Subcutaneous abdominal adipose tissue (tissue), 5 donors: Measurements from ENCODE around the gene PSME3IP1.
A peak's percentile ranks its signal among the peaks of the same experiment; 100 is the strongest.

Source experiments
- H3K27ac ChIP-seq: one replicate; pipeline ENCODE4 v1.7.0; 2013; ENCODE audit warnings: low read depth, mild to moderate bottlenecking, inconsistent platforms, low read length, moderate library complexity
- H3K27me3 ChIP-seq, 5 donors: one replicate each; pipeline ENCODE4 v1.7.0; 2013; ENCODE audit warnings: low read length in 5 of 5, inconsistent platforms in 1 of 5; ENCODE audit not compliant: control insufficient read depth in 5 of 5, insufficient read depth in 4 of 5
- H3K36me3 ChIP-seq, 5 donors: one replicate each; pipeline ENCODE4 v1.7.0; 2013; ENCODE audit warnings: low read length in 5 of 5; ENCODE audit not compliant: control insufficient read depth in 5 of 5, insufficient read depth in 5 of 5
- H3K4me1 ChIP-seq, 5 donors: one replicate each; pipeline ENCODE4 v1.7.0; 2013; ENCODE audit warnings: low read length in 5 of 5, mild to moderate bottlenecking in 3 of 5, moderate library complexity in 1 of 5; ENCODE audit not compliant: control insufficient read depth in 5 of 5, insufficient read depth in 5 of 5
- H3K4me3 ChIP-seq, 5 donors: one replicate each; pipeline ENCODE4 v1.7.0; 2013; ENCODE audit warnings: low read length in 5 of 5, low read depth in 1 of 5
- H3K9ac ChIP-seq, 5 donors: one replicate each; pipeline ENCODE4 v1.7.0; 2013; ENCODE audit warnings: low read length in 5 of 5, mild to moderate bottlenecking in 4 of 5, moderate library complexity in 3 of 5
- H3K9me3 ChIP-seq, 5 donors: one replicate each; pipeline ENCODE4 v1.7.0; 2013; ENCODE audit warnings: low read length in 5 of 5; ENCODE audit not compliant: control insufficient read depth in 5 of 5
- donor health status: healthy.
- donor health status: healthy.
- donor health status: healthy.
- donor health status: healthy.
- donor health status: healthy.

The PSME3IP1 gene

DNA sequence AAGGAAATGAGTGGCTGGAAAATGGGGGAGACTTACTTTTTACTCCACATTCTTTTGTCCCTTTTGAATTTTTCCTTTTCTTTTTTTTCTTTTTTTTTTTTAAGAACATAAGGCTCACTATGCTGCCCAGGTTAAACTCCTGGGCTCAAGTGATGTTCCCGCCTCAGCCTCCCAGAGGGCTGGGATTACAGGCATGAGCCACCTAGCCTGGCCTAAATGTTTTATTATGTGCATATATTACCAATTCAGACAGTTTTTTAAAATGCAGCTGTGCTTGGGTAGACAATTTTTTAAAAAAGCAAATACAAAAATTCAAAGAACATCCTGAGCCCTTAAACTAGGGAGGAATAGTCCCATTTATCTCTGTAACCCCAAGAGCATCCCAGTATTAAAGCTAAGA is 28.3 kb downstream of the PSME3IP1 start:
- Histone ChIP-seq H3K27me3 (no peaks in the 10 kb centered on the region), H3K27ac (no peak overlapping the region), H3K9ac (no peak overlapping the region), H3K9me3 (no peaks in the 10 kb centered on the region), H3K4me1 (peaks cover 0 to 9% (median 2%) of the 10 kb centered on the region in 5 donors), H3K4me3 (no peak overlapping the region), H3K36me3 (peaks cover 19 to 50% (median 43%) of the 10 kb centered on the region in 5 donors)

- Histone ChIP-seq H3K4me1 (peaks cover under 1 to 19% (median 5%) of the 10 kb centered on the region in 5 donors), H3K9me3 (no peaks in the 10 kb centered on the region), H3K27ac (no peak overlapping the region), H3K4me3 (no peak overlapping the region), H3K36me3 (peaks cover 23 to 54% (median 46%) of the 10 kb centered on the region in 5 donors), H3K9ac (no peak overlapping the region), H3K27me3 (no peaks in the 10 kb centered on the region)
These were observed 29.5 kb downstream of the PSME3IP1 start for GRCh38 chr16:57156351-57156703.

DNA sequence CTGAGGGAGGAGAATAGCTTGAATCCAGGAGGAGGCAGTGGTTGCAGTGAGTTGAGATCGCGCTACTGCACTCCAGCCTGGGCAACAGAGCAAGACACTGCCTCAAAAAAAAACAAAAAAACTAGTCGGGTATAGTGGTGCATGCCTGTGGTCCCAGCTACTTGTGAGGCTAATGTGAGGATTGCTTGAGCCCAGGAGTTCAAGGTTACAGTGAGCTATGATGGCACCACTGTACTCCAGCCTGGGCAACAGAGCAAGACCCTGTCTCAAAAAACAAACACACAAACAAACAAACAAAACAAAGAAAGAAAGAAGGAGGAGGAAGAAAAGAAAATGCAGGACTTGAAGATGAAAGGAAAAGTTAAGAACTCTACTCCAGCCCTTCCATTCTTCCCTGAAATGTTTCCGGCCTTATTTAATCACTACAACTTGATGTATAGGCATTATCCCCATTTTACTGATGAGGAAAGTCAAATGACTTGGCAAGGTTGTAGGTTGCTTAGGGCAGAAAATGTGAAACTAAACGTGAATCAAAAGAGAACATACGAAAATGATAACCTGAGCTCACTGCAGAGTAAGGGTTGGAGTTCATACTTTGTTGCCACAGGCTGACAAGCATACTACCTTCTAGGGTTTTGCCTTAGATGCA is 30.0 kb downstream of the PSME3IP1 start:
- Histone ChIP-seq H3K36me3 (peaks cover 20 to 54% (median 46%) of the 10 kb centered on the region in 5 donors), H3K4me3 (no peak overlapping the region)

GRCh38 chr16:57153841-57154240 is 32.0 kb downstream of the PSME3IP1 start:
- H3K36me3 ChIP-seq: peaks cover 12 to 57% (median 50%) of the 10 kb centered on the region in 5 donors

More for the DNA sequence above, 30.0 kb downstream of the PSME3IP1 start:
- Histone ChIP-seq H3K27ac (no peak overlapping the region), H3K4me1 (peaks cover 2 to 20% (median 10%) of the 10 kb centered on the region in 5 donors), H3K9ac (no peak overlapping the region), H3K27me3 (no peaks in the 10 kb centered on the region), H3K9me3 (no peaks in the 10 kb centered on the region)

GRCh38 chr16:57152096-57153093 is 33.4 kb downstream of the PSME3IP1 start:
- Histone ChIP-seq H3K9me3 (no peaks in the 10 kb centered on the region), H3K9ac (no peak overlapping the region), H3K4me1 (peaks cover 2 to 41% (median 32%) of the 10 kb centered on the region in 5 donors), H3K27me3 (no peaks in the 10 kb centered on the region), H3K27ac (no peak overlapping the region), H3K4me3 (no peak overlapping the region), H3K36me3 (peaks cover 10 to 56% (median 49%) of the 10 kb centered on the region in 5 donors)

More at GRCh38 chr16:57153841-57154240, 32.0 kb downstream of the PSME3IP1 start:
- H3K27ac ChIP-seq: no peak overlapping the region
- H3K4me3 ChIP-seq: no peak overlapping the region
- no peak overlapping the region for H3K9ac ChIP-seq
- H3K9me3 ChIP-seq: no peaks in the 10 kb centered on the region
- peaks cover 2 to 26% (median 19%) of the 10 kb centered on the region in 5 donors for H3K4me1 ChIP-seq
- H3K27me3 ChIP-seq: no peaks in the 10 kb centered on the region

- no peaks in the 10 kb centered on the region for H3K9me3 ChIP-seq
- no peak overlapping the region for H3K27ac ChIP-seq
- H3K27me3 ChIP-seq: no peaks in the 10 kb centered on the region
- peaks cover 10 to 56% (median 51%) of the 10 kb centered on the region in 5 donors for H3K36me3 ChIP-seq
- peaks cover 5 to 51% (median 42%) of the 10 kb centered on the region in 5 donors for H3K4me1 ChIP-seq
- H3K4me3 ChIP-seq: no peak overlapping the region
- H3K9ac ChIP-seq: no peak overlapping the region
These were observed 34.5 kb downstream of the PSME3IP1 start for GRCh38 chr16:57151369-57151768.

DNA sequence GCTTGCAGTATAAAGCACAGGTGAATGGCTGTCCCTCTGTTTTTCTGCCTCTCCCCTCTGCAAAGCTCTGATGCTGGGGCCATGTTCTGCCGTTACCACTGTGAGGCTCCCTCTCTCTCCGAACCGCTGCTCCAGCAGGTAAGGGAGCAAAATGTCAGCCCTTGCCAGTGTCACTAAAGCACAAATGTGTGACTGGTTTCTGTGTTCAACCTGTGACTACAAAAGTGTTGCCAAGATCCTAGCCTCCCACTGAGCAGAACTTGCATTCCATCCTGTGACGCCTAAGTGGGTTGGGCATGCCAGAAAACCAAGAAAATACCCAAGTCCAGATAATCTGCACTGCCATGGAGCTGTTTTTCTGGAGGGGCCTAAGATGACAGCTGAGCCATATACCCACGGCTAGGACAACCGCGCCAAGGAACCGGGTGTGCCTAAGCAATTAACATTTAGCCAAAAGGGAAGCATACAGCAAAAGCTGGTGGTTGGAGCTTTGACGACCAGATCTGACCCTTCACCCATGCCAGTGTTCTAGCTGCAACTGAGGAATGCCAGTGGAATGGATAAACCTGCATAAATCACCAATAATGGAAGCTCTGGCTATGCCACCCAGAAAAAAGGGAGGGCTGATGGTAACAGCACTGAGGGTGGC is 35.0 kb downstream of the PSME3IP1 start:
- no peaks in the 10 kb centered on the region for H3K27me3 ChIP-seq
- H3K9ac ChIP-seq: no peak overlapping the region
- H3K27ac ChIP-seq: no peak overlapping the region
- H3K36me3 ChIP-seq: peaks cover 5 to 61% (median 51%) of the 10 kb centered on the region in 5 donors
- H3K4me1 ChIP-seq: peaks cover 6 to 56% (median 48%) of the 10 kb centered on the region in 5 donors
- no peaks in the 10 kb centered on the region for H3K9me3 ChIP-seq
- no peak overlapping the region for H3K4me3 ChIP-seq

GRCh38 chr16:57149391-57149790 is 36.4 kb downstream of the PSME3IP1 start:
- Histone ChIP-seq H3K27me3 (no peaks in the 10 kb centered on the region), H3K9me3 (no peaks in the 10 kb centered on the region), H3K4me3 (no peak overlapping the region), H3K27ac (peak overlapping the region; percentile 27), H3K9ac (no peak overlapping the region), H3K4me1 (peaks cover 8 to 71% (median 57%) of the 10 kb centered on the region in 5 donors), H3K36me3 (peaks cover 5 to 54% (median 44%) of the 10 kb centered on the region in 5 donors)

- peaks cover 5 to 45% (median 37%) of the 10 kb centered on the region in 5 donors for H3K36me3 ChIP-seq
- peak overlapping the region; percentile 47 for H3K27ac ChIP-seq
- peaks cover 8 to 80% (median 64%) of the 10 kb centered on the region in 5 donors for H3K4me1 ChIP-seq
- H3K9me3 ChIP-seq: no peaks in the 10 kb centered on the region
- H3K4me3 ChIP-seq: no peak overlapping the region
- no peaks in the 10 kb centered on the region for H3K27me3 ChIP-seq
- peak overlapping the region in 1 of 5 donors; percentile 27 for H3K9ac ChIP-seq
These were observed 37.4 kb downstream of the PSME3IP1 start for GRCh38 chr16:57148481-57148880.
